Measurements from ENCODE around the gene DLK1. TPM values are rescaled to one million over a fixed set of nuclear protein-coding genes. Genes with fewer than 3 reads are reported as not detected.

The DLK1 gene
- total RNA-seq, 2 experiments from 2014 or later = not detected

- H3K4me3 Mint-ChIP-seq = no peak overlapping the region
- ChIA-PET CTCF (interaction anchor here (1.4 kb wide), 1 partner anchor 41 kb away, joined by 4 read pairs; no protein-coding TSS in a partner anchor), POLR2A (no interaction called here)
- intact Hi-C loops (cut with micrococcal nuclease) = no loop called here
- DNase-seq (no peak), ATAC-seq (no peak)
- H3K4me1 Mint-ChIP-seq (ENCODE audit: low read depth) = no peaks in the 10 kb centered on the region
- peaks cover 3% of the 10 kb centered on the region for H3K27me3 Mint-ChIP-seq
- H3K9me3 Mint-ChIP-seq = no peaks in the 10 kb centered on the region
- no peaks in the 10 kb centered on the region for H3K36me3 Mint-ChIP-seq (ENCODE audit: low read depth)
- TF ChIP-seq CTCF (IDR thresholded peaks at IDR 0.05) = no peak
- H3K27ac Mint-ChIP-seq = no peak overlapping the region
Observed at GRCh38 chr14:100703386-100704220, 23.1 kb upstream of the DLK1 start.

- DNase-seq (no peak), ATAC-seq (no peak)
- POLR2A ChIA-PET = no interaction called here
- H3K4me1 Mint-ChIP-seq (ENCODE audit: low read depth) = no peaks in the 10 kb centered on the region
- no peaks in the 10 kb centered on the region for H3K9me3 Mint-ChIP-seq
- intact Hi-C loops (cut with micrococcal nuclease) = no loop called here
- no peaks in the 10 kb centered on the region for H3K36me3 Mint-ChIP-seq (ENCODE audit: low read depth)
- H3K27me3 Mint-ChIP-seq = peaks cover 8% of the 10 kb centered on the region
- no peak for TF ChIP-seq CTCF (IDR thresholded peaks at IDR 0.05)
- CTCF ChIA-PET = no interaction called here
- no peak overlapping the region for H3K27ac Mint-ChIP-seq
- no peak overlapping the region for H3K4me3 Mint-ChIP-seq
Observed at GRCh38 chr14:100706200-100706599, 20.5 kb upstream of the DLK1 start.

DNA sequence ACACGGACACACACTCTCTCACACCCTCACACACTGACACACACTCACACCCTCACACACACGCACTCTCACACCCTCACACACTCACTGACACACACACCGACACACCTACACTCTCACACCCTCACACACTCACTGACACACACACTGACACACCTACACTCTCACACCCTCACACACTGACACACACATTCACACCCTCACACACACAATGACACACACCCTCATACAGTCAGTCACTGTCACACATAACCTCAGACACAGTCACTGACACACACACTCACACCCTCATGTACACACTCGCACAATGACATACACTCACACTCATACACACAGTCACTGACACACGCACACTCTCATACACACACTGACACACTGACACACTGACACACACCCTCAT lies 19.8 kb upstream of the DLK1 start:
- no peak for TF ChIP-seq CTCF (IDR thresholded peaks at IDR 0.05)
- Mint-ChIP-seq H3K9me3 (no peaks in the 10 kb centered on the region), H3K27me3 (peaks cover 8% of the 10 kb centered on the region), H3K4me3 (no peak overlapping the region), H3K27ac (no peak overlapping the region), H3K4me1 (ENCODE audit: low read depth) (no peaks in the 10 kb centered on the region), H3K36me3 (ENCODE audit: low read depth) (no peaks in the 10 kb centered on the region)
- no peak for DNase-seq
- no peak for ATAC-seq
- intact Hi-C loops (cut with micrococcal nuclease) = no loop called here
- ChIA-PET CTCF (no interaction called here), POLR2A (no interaction called here)

DNA sequence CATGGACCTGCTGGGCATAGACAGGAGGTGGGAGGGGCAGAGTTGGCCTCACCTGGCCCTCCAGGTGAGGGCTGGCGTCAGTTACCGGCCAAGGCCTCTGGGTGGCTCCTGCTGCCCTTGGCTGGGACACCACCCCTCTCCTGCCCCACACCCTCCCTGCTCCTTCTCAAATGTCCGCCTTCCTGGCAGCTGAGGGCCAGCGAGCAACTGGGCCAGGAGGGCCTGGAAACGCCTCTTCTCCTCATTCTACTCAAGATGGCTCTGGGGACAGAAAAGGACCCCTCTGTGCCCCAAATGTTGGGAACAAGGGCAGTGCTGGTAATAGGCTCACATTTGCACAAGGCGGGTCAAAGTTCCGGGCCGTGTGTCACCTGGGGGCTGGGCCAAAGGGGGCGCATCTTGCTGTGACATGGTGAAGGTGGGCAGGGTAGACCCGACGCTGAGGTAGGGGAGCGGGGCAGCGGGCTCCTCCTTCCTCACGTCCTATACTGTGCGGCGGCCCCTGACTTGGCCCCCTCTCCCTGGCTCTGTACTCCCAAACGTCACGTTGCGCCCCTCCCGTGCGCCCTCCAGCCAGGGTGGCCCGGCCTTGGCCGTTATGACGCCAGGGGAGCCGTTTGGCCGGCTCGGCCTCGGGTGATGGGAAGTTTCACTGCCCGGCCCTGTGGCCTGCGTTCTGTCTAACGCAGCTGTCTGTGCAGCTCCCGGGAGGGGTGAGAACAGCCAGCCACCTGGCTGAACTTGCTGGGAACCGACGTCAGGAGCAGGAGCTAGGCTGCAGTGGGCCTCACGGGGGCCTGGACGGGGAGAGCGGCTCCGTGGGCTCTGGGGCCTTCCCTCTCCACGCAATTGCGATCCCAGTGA lies 18.0 kb upstream of the DLK1 start:
- intact Hi-C loops (cut with micrococcal nuclease) = no loop called here
- no peaks in the 10 kb centered on the region for H3K9me3 Mint-ChIP-seq
- no peak for TF ChIP-seq CTCF (IDR thresholded peaks at IDR 0.05)
- DNase-seq = no peak
- H3K27me3 Mint-ChIP-seq = peaks cover 11% of the 10 kb centered on the region
- ChIA-PET POLR2A (no interaction called here), CTCF (interaction anchor here (0.9 kb wide), 1 partner anchor 322 kb away, joined by 3 read pairs; no protein-coding TSS in a partner anchor)
- H3K27ac Mint-ChIP-seq = no peak overlapping the region
- no peak overlapping the region for H3K4me3 Mint-ChIP-seq
- H3K4me1 Mint-ChIP-seq (ENCODE audit: low read depth) = no peaks in the 10 kb centered on the region
- ATAC-seq = no peak
- H3K36me3 Mint-ChIP-seq (ENCODE audit: low read depth) = no peaks in the 10 kb centered on the region
